Pulmonary artery endothelial cell (primary cell): ENCODE measurements around the gene GPC6. TPM values are rescaled to one million over a fixed set of nuclear protein-coding genes. Genes with fewer than 3 reads are reported as not detected.

Experiments used
- DNase-seq: peaks from one replicate; pipeline ENCODE4 v3.0.0-alpha.2; 2011; ENCODE audit warnings: low read depth, low spot score
- total RNA-seq: library from RNA; depleted of rRNA; stranded (reverse); fragments of >200 nt; gene quantifications from 2 replicates; pipeline ENCODE4 v1.2.3, GENCODE V29; 2014

GPC6 gene
- total RNA-seq, 1 donor from 2014 or later = under 0.01 TPM

GRCh38 chr13:93963266-93964145 lies 736.9 kb downstream of the GPC6 start:
- DNase-seq = no peak

GRCh38 chr13:93964146-93964512 lies 737.5 kb downstream of the GPC6 start:
- DNase-seq = no peak

GRCh38 chr13:93965587-93965986 lies 739.0 kb downstream of the GPC6 start:
- DNase-seq = no peak

GRCh38 chr13:93966267-93966936 lies 739.8 kb downstream of the GPC6 start:
- DNase-seq = no peak

- DNase-seq = no peak
Measured at GRCh38 chr13:93967286-93967685, 740.7 kb downstream of the GPC6 start.

- no peak for DNase-seq
Measured at GRCh38 chr13:93975242-93975641, 748.6 kb downstream of the GPC6 start.

GRCh38 chr13:93976528-93976927 lies 749.9 kb downstream of the GPC6 start:
- DNase-seq = no peak

GRCh38 chr13:93977986-93978385 lies 751.4 kb downstream of the GPC6 start:
- DNase-seq = no peak

- no peak for DNase-seq
Measured at GRCh38 chr13:93981426-93981977, 754.9 kb downstream of the GPC6 start.

- DNase-seq = no peak
Measured at GRCh38 chr13:93982179-93982918, 755.7 kb downstream of the GPC6 start.

- no peak for DNase-seq
Measured at GRCh38 chr13:93984052-93984451, 757.4 kb downstream of the GPC6 start.

GRCh38 chr13:93984876-93985275 lies 758.3 kb downstream of the GPC6 start:
- no peak for DNase-seq

- no peak for DNase-seq
Measured at GRCh38 chr13:93987458-93987857, 760.9 kb downstream of the GPC6 start.

GRCh38 chr13:93991569-93991968 lies 765.0 kb downstream of the GPC6 start:
- DNase-seq = no peak

GRCh38 chr13:93996481-93996880 lies 769.9 kb downstream of the GPC6 start:
- DNase-seq = no peak

- no peak for DNase-seq
Measured at GRCh38 chr13:94006296-94006695, 779.7 kb downstream of the GPC6 start.

GRCh38 chr13:94007072-94007471 lies 780.5 kb downstream of the GPC6 start:
- DNase-seq = no peak

- DNase-seq = no peak
Measured at GRCh38 chr13:94009701-94010100, 783.1 kb downstream of the GPC6 start.

GRCh38 chr13:94014461-94014860 lies 787.9 kb downstream of the GPC6 start:
- no peak for DNase-seq

- no peak for DNase-seq
Measured at GRCh38 chr13:94020426-94020825, 793.8 kb downstream of the GPC6 start.

GRCh38 chr13:94020833-94021232 lies 794.2 kb downstream of the GPC6 start:
- no peak for DNase-seq

- no peak for DNase-seq
Measured at GRCh38 chr13:94028234-94028633, 801.6 kb downstream of the GPC6 start.
